GM19023 (cell line): ENCODE measurements around the gene CNPY3.
"Not testable (repeated sequence)": the region's sequence is repeated elsewhere in the genome, so short reads cannot be mapped to it uniquely, and the experiment has no call there.

Experiments
- ATAC-seq: cut with Tn5 transposase; IDR thresholded peaks from one replicate; pipeline ENCODE4 v1.9.1; 2021; ENCODE audit warnings: mild to moderate bottlenecking, moderate library complexity; ENCODE audit not compliant: unreplicated experiment

Gene CNPY3

DNA sequence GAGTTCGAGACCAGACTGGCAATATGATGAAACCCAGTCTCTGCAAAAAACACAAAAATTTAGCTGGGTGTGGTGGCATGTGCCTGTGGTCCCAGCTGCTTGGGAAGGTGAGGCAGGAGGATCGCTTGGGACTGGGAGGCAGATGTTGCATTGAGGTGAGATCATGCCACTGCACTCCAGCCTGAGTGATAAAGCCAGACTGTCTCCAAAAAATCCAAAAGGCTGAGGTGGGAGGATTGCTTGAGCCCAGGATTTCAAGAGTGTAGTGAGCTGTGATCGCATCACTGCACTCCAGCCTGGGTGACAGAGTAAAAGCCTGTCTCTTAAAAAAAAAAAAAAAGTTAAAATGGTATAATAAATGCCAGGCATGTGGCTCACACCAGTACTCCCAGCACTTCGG is 14.7 kb upstream of the CNPY3 start:
- no peak for ATAC-seq

DNA sequence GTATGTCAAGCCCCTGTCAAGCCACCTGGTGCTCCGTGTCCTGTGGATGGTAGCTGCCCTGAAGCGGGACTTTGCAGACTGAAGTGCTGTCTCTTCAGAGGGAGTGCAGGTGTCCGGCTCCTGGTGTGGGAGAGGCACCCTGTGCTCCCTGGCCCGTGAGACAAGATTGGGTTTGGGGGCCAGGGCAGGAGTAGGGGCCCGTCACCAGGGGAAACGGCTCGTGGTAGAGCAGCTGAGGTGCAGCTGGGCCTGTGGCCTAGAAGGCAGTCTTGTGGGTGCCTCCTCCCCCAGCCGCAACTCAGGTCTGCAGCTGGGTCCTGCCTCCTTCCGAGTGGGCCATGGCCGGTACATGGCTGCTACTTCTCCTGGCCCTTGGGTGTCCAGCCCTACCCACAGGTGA is 13.5 kb upstream of the CNPY3 start, which contains the start of gene PTCRA:
Gene PTCRA, plus strand, starts transcription at position 322 of the 400 bp plus-strand sequence. Its CDS starts 17 bp downstream, at position 339.
- ATAC-seq, result peak; percentile 48

DNA sequence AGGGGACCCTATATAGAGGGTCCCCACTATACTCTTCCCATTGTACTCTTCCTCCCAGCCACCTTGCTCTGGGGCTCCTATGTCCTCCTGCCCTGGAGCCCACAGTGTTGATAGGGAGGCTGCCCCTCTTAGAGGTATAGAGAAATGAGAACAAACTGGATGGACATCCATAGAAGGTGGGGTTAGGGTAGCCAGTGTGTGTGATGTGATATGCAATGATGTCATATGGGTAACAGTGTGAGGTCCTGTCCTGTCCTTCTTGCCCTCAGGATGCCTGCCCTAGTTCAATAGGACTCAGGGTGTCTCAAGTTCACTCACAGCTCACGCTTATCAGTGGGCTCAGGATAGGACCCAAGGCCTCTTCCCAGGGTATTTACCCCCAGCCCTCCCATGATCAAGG is 13.0 kb upstream of the CNPY3 start:
- ATAC-seq, result no peak

DNA sequence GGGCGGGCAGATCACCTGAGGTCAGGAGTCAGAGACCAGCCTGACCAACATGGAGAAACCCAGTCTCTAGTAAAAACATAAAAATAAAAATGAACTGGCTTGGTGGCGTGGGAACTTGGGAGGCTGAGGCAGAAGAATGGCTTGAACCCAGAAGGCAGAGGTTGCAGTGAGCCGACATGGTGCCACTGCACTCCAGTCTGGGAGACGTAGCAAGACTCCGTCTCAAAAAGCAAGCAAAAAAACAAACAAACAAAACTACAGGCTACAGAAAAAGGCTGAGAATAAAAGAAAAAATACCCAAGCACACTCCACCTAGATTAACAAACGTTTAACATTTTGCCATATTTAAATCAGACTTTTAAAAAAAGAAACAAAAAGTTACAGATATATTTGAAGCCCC is 7.5 kb upstream of the CNPY3 start:
- no peak for ATAC-seq

DNA sequence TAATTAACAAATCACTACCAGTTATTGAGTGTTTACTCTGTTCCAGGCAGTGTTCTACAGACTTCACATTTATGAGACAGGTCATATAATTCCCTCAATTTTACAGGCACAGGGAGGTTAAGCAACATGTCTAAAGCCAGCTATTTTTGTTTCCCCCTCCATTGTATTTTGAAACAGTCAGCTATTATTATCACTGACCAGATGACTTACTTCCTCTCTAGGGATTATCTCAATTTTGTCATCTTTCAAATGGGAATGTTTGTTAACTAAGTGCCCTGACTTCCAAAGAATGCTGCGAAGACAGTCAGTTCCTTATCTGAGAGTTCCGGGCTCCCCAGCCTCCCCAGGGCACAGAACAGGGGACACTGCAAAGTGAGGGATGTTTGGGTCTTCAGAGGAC is 5.6 kb upstream of the CNPY3 start:
- ATAC-seq, result no peak

DNA sequence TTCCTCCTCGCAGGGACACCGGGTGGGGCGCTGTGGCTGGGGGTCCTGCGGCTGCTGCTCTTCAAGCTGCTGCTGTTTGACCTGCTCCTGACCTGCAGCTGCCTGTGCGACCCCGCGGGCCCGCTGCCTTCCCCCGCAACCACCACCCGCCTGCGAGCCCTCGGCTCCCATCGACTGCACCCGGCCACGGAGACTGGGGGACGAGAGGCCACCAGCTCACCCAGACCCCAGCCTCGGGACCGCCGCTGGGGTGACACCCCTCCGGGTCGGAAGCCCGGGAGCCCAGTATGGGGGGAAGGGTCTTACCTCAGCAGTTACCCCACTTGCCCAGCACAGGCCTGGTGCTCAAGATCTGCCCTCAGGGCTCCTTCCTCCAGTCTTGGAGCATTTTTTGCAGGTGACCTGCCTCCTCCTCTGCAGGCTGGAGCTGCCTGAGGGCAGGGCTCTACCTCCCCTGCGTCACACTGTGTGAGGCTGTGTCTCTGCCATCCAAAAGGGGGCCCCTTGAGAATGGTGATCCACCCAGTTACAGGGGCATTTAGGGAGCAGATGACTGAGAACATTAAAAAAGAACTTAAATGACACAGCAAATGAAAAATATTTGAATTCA is 3.9 kb upstream of the CNPY3 start:
- ATAC-seq, result no peak

DNA sequence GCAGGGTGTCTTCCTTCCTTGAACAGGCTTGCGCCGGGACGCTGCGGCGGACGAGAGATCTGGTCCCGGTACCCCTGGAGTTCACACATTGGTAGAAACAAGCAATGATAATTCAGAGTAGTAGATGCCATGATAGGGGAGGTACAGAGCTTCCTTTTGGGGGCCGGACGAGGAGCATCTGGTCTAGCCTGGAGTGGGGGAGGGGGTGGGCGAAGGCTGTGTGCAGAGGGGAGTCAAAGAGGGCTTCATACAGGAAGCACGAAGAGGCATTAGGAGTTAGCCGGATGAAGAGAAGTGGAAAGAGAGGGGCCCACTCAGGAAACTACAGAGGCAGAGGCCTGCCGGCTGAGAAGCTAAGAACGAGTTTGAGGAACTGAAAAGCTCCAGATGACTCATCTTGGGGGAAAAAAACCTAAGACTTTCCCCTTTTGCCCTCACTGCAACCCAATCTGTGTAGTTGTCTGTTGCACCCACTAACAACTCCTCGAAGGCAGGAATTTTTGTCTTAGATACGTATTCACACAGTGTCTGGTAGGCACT is 611 bp downstream of the CNPY3 start:
- peak; percentile 41 for ATAC-seq

DNA sequence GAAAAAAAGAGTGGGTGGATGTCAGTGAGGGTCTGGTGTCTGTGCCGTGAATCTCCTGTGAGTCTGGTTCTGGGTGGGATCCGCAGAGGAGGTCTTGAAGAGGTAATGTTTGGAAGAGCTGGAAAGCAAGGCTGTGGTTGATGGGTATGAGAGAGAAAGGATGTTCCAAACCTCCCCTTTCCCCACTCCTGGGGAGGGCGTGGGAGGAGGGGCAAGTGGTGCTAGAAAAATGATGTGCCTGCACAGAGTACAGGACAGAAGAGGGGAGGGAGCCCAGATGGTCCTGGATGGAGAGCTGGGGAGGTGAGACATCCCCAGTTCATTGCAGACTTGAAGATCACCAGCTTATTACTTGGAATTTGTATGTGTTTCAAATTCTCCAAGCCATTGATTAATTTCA is 3.1 kb downstream of the CNPY3 start:
- ATAC-seq, result no peak

DNA sequence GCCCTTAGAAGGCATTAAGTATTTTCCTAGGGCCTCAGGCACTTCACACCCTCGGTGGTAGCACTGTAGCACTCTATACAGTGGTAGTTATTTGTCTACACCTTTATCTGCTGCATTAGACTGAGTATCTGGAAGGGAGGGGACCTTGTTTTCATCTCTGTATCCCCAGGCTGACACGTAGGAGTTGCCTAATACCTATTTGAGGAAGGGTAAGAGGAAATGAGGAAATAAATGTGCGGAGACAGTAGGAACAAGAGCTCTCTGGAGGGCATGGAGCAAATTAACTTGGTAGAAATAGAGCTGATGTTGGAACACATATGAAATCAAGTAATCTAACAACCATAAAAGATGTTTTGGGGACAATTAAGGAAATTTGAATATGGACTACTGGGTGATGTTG is 3.9 kb downstream of the CNPY3 start:
- no peak for ATAC-seq

DNA sequence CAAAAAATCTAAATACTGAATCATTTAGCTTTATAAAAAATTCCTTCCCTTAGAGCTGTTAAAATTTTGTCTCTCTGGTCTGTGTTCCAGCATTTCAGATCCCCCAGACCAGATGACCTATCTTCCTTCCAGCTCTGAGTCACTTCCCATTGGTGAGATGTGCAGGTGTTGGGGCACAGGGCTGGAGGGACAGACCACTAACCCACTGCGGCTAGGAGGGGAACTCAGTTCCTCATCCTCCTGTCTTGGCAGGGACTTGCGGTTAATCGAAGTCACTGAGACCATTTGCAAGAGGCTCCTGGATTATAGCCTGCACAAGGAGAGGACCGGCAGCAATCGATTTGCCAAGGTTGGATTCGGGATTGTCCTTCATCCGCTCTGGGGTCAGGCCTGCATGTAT is 6.0 kb downstream of the CNPY3 start:
- ATAC-seq, result no peak

DNA sequence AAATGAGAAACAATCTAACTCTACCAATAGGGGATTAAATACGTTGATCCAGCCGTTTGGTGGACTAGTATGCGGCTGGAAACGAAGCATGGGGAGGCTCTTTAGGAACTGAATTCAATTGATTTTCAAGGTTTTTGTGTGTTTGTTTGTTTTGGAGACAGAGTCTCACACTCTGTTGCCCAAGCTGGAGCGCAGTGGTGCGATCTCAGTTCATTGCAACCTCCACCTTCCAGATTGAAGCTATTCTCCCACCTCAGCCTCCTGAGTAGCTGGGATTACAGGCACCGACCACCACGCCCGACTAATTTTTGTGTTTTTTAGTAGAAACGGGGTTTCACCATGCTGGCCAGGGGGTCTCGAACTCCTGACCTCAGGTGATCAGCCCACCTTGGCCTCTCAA is 7.1 kb downstream of the CNPY3 start:
- no peak for ATAC-seq

DNA sequence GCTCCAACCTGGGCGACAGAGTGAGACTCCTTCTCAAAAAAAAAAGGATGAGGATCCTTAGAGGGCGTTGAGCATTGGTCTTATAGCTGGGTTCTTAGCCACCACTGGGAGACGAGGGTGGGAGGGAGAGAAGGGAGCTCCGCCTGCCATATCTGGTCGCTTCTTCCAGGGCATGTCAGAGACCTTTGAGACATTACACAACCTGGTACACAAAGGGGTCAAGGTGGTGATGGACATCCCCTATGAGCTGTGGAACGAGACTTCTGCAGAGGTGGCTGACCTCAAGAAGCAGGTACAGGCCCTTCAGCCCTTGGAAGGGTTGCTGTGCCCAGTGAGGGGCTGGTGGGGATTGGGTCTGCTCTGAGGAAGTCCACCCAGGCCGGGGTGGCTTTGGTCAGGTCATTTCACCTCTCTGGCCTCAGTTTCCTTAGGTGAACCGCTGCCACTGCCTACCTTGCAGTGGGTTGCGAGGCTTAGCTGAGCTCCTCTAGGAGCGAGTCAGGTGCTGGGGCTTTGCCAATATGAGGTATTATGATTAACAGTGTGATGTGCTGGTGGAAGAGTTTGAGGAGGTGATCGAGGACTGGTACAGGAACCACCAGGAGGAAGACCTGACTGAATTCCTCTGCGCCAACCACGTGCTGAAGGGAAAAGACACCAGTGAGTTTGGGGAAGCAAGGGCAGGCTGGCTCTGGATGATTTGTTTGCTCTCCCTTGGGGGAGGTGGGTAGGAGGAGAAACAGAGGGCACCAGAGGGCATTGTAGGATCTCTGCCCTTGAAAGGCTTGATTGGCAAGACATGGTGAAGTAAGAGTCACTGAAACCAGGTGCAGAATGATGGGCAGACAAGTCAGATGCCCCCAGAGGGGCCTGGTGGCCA is 8.5 kb downstream of the CNPY3 start:
- ATAC-seq, result no peak

DNA sequence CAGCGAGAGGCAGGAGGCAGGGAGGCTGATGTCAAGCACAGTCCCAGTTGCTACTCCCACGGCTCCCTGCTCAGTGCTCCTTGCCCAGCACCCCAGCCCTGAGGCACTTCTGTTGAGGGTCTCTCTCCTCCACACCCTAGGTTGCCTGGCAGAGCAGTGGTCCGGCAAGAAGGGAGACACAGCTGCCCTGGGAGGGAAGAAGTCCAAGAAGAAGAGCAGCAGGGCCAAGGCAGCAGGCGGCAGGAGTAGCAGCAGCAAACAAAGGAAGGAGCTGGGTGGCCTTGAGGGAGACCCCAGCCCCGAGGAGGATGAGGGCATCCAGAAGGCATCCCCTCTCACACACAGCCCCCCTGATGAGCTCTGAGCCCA is 9.1 kb downstream of the CNPY3 start:
- ATAC-seq, result no peak

DNA sequence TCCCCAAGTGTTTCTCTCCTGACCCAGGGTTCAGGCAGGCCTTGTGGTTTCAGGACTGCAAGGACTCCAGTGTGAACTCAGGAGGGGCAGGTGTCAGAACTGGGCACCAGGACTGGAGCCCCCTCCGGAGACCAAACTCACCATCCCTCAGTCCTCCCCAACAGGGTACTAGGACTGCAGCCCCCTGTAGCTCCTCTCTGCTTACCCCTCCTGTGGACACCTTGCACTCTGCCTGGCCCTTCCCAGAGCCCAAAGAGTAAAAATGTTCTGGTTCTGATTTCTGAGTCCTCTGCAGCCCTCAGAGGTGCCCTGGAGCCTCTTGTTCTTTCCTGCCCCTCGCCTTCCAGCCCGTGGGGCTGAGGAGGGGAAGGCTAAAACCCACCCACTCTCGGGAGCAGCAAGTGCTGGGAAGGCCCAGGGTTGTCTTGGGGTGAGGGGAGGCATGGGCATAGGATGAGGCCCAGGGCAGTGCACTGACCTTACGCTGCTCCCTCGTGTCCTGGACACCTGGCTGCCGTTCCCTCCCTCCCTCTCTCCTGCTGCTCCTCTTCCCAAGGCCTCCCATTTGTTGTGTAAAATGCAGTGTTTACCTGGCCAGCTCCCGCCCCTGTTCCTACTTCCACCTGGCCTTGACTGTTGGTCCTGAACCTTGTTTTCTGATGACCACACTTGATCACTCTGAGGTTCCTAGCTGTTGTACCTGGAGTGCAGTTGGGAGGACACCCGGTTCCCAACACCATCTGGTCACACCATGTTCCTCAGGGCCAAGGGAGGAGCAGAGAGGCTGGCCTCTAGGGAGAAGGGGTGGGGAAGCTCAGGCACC is 9.9 kb downstream of the CNPY3 start:
- no peak for ATAC-seq

DNA sequence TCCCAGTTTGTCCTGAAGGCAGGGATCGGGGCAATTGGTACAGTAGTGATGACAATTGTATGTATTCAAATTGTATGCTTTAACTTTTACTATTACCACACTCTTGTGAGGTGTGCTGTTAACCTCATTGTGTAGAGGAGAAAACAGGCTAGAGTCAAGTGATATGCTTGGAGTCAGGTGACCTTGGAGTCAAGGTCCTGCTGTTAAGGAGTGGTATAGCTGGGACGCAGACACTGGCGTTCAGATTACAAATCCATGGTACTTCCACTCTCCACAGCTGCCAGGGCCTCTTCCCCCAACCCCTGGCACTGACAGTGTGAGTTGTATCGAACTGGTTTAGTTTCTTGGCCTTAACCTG is 10.5 kb downstream of the CNPY3 start:
- no peak for ATAC-seq

DNA sequence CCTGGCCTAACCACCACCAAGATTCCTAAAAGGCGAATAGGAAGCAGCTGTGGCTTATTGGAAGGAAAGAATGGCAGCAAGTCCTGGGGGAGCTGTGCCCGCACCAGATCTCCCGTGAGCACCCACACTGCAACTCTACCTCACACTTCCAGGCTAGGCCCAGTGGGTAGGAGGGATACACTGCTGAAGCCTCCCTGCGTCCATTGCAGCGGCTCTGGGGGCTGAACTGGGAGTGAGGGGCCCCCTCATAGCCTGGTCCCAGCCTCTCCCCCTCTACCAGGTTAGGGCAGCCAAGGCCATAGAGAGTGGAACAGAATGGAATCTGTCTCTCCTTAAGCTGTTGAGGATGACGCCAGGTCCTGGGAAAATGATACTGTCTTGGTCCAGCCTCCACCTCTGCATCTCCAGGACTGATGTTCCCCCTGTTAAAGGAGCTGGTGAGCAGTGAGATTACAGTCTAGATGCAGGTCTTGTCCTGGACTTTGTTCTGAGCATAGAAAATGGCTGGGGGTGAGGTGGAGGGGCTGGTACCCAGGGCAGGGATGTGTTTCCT is 11.3 kb downstream of the CNPY3 start:
- ATAC-seq, result no peak

DNA sequence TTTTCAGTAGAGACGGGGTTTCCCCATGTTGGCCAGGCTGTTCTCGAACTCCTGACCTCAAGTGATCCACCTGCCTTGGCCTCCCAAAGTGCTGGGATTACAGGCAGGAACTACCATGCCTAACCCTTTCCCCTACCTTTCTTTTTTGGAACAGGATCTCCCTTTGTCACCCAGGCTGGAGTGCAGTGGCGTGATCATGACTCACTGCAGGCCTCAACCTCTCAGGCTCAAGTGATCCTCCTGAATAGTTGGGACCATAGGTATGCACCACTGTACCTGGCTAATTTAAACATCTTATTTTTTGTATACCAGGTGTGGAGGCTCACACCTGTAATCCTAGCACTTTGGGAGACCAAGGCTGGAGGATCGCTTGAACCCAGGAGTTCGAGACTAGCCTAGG is 12.1 kb downstream of the CNPY3 start:
- ATAC-seq, result not testable (repeated sequence)

DNA sequence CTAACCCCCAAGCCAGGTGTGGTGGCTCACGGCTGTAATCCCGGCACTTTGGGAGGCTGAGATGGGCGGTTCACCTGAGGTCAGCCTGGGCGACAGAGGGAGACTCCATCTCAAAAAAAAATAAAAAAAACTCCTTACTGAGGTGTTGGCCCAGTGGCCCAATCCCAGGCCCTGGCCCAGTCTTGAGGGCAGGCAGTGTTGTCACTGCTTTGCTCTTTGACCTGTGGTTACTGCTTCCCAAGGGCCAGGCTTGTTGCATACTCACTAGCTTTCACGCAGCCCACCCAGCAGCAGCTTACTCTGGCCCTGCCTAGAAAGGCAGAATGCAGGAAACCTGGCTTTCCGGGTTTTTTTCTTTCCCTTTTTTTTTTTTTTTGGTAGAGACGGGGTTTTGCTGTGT is 13.2 kb downstream of the CNPY3 start:
- no peak for ATAC-seq

DNA sequence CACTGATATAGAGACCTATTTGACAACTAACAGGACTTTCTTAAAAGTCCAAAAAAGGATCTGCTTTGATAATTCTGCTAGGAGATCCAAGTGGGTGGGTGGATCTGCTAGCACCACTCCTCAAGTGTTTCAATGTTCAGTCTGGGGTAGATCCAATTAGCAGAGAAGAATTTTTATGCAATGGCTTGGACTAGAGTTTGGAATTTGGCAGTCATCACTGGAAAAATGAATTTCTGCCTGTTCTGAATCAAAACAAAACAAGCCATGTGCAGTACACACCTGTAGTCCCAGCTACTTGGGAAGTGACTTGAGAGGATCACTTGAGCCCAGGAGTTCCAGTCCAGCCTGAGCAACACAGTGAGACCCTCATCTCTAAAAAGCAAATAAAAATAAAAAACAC is 18.7 kb downstream of the CNPY3 start:
- ATAC-seq, result no peak

DNA sequence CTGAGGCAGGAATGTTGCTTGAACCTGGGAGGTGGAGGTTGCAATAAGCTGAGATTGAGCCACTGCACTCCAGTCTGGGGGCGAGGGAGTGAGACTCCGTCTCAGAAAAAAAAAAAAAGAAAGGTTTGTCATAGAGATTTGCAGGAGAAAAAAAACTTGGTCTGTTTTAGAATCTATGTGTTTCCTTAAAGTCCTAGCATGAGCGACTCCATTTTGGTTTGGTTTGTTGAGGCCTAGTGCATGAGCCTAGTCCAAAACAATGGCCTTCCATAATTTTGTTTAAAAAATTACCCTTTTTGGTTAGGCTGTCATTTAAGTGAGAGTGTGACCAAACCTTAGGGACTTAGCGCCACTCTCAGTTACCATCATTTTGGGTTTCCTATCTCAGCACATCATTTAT is 23.1 kb downstream of the CNPY3 start:
- ATAC-seq, result no peak

DNA sequence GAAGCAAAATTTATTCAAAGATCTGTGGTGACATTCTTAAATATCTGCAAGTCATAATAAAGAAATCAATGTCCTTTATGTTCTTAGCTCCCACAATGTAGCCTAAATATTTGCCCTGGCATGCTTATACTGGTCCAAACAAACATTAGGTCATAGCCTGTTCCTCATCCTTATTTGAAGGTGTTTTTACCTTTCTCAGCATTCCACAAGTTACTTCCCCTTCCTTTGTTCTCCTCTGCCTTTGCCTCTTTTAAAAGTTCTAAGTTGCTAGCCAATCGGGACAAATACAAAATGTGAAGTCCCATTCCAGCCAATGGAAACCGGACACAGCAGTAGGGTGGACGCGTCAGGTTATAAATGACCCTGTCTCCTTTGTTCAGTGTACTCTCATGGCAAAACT is 25.1 kb downstream of the CNPY3 start:
- not testable (repeated sequence) for ATAC-seq
